ENCODE data around the gene EPS8.

- TF ChIP-seq CTCF (IDR thresholded peaks at IDR 0.05), result no peak
- no peak for TF ChIP-seq POLR2A (IDR thresholded peaks at IDR 0.05)
Observed at GRCh38 chr12:15731940-15732339, 57.2 kb downstream of the EPS8 start.
